K562 (cell line): ENCODE results near the gene NKD1. TPM values are rescaled to one million over a fixed set of nuclear protein-coding genes. Genes with fewer than 3 reads are reported as not detected.

Source experiments
- ATAC-seq: fragments of 200-7000 bp; cut with Tn5 transposase; 3 replicates; pipeline ENCODE4 v1.9.1; 2020; ENCODE audit warnings: moderate library complexity
- BruUV-seq: library from RNA; stranded (reverse); fragments of 400-500 nt; replicated peaks from 2 replicates; lab custom pipeline; 2021; lab: Mats Ljungman, UMichigan
- CTCF ChIA-PET: fragments of 300-600 bp; formaldehyde crosslinking; extraction: SDS; loops from one replicate; lab custom pipeline; 2021; ENCODE audit warnings: low intra/inter-chr PET ratio; lab: Yijun Ruan, JAX
- POLR2A ChIA-PET: fragments of 300-600, 350-650 bp; sonication (Branson Sonifier 250); formaldehyde crosslinking; extraction: SDS; loops from one replicate; lab custom pipeline; 2021; ENCODE audit warnings: antibody characterized with exemption, inconsistent platforms; lab: Yijun Ruan, JAX
- DNase-seq, 4 experiments: peaks; one replicate each; pipeline versions ENCODE4 v3.0.0 to v3.0.0-alpha.2; 2011 to 2018; ENCODE audit warnings: low spot score in 3 of 4, mixed read lengths in 3 of 4; ENCODE audit errors: extremely low read depth in 1 of 4
- FAIRE-seq: peaks from 2 replicates; lab custom pipeline; 2011; peaks lifted over from hg19 to GRCh38; lab: Jason Lieb, UNC
- H2AFZ ChIP-seq: 2 replicates; pipeline ENCODE4 v1.6.0; 2011; ENCODE audit warnings: low read depth, low read length, control low read depth, inconsistent platforms
- H3K27ac ChIP-seq: fragments of 200-600 bp; 3 replicates; pipeline ENCODE4 v1.8.0; 2011; ENCODE audit warnings: low read depth, mild to moderate bottlenecking, control low read depth, inconsistent platforms, low read length, moderate library complexity, mixed read lengths; ENCODE audit errors: extremely low read depth
- H3K27me3 ChIP-seq, 2 experiments: fragments of 300-600 bp in 1 of 2; 2 replicates in 1 of 2; 3 replicates in 1 of 2; pipeline versions ENCODE4 v1.6.0 to v1.8.0; 2011; ENCODE audit warnings: inconsistent platforms in 2 of 2, low read length in 2 of 2, mild to moderate bottlenecking in 1 of 2, mixed read lengths in 1 of 2, moderate library complexity in 1 of 2; ENCODE audit not compliant: control insufficient read depth in 2 of 2, insufficient read depth in 2 of 2
- H3K36me3 ChIP-seq: fragments of 300-600 bp; 3 replicates; pipeline ENCODE4 v1.8.0; 2011; ENCODE audit warnings: mild to moderate bottlenecking, low read length, inconsistent platforms; ENCODE audit not compliant: control insufficient read depth, insufficient read depth
- H3K4me1 ChIP-seq, 2 experiments: fragments of 200-600 bp in 1 of 2; replicated peaks in 1 of 2; 2 replicates in 1 of 2; 3 replicates in 1 of 2; pipeline versions ENCODE4 v1.5.1 to v1.8.0; 2011; ENCODE audit warnings: inconsistent platforms in 2 of 2, low read length in 2 of 2, mild to moderate bottlenecking in 1 of 2, mixed read lengths in 1 of 2, moderate library complexity in 1 of 2; ENCODE audit not compliant: control insufficient read depth in 2 of 2, insufficient read depth in 2 of 2
- H3K4me2 ChIP-seq: 2 replicates; pipeline ENCODE4 v1.6.1; 2011; ENCODE audit warnings: low read length, control low read depth, inconsistent platforms, mixed read lengths; ENCODE audit not compliant: insufficient read depth
- H3K4me3 ChIP-seq: fragments of 200-600 bp; sonication (generic), shearing (Covaris generic); 2 replicates; pipeline ENCODE4 v1.5.1; 2016; ENCODE audit warnings: control low read depth, inconsistent platforms
- H3K79me2 ChIP-seq: fragments of 200-600 bp; 3 replicates; pipeline ENCODE4 v1.8.0; 2011; ENCODE audit warnings: low read length, inconsistent platforms; ENCODE audit not compliant: control insufficient read depth, insufficient read depth
- H3K9ac ChIP-seq, 2 experiments: 2 replicates each; pipeline versions ENCODE4 v1.6.0 to v1.6.1; 2011; ENCODE audit warnings: low read depth in 2 of 2, low read length in 2 of 2, control low read depth in 1 of 2, inconsistent platforms in 1 of 2, mild to moderate bottlenecking in 1 of 2, mixed read lengths in 1 of 2; ENCODE audit not compliant: insufficient read depth in 1 of 2
- H3K9me1 ChIP-seq: one replicate; pipeline ENCODE4 v1.6.0; 2011; ENCODE audit warnings: inconsistent platforms, mild to moderate bottlenecking, low read length, moderate library complexity; ENCODE audit not compliant: control insufficient read depth, insufficient read depth
- H3K9me3 ChIP-seq: replicated peaks from 2 replicates; pipeline ENCODE4 v1.5.1; 2011; ENCODE audit warnings: low read depth, low read length, inconsistent platforms; ENCODE audit not compliant: control insufficient read depth, insufficient read depth
- H4K20me1 ChIP-seq: replicated peaks from 2 replicates; pipeline ENCODE4 v1.6.1; 2011; ENCODE audit warnings: low read length, inconsistent platforms, mixed read lengths; ENCODE audit not compliant: control insufficient read depth, insufficient read depth
- CC2D1A ChIP-seq: fragments of 450-650 bp; IDR thresholded peaks from 2 replicates; pipeline ENCODE4 v1.6.1; 2017; ENCODE audit warnings: mild to moderate bottlenecking
- E2F5 ChIP-seq: sonication (generic); formaldehyde crosslinking; IDR thresholded peaks from 2 replicates; pipeline ENCODE4 v1.8.0; 2022; ENCODE audit warnings: mild to moderate bottlenecking, missing genetic modification reagents
- ILK ChIP-seq: fragments of 450-650 bp; IDR thresholded peaks from 2 replicates; pipeline ENCODE4 v1.6.1; 2016; ENCODE audit warnings: missing genetic modification characterization, low read depth, mild to moderate bottlenecking, missing compliant biosample characterization, moderate library complexity, borderline replicate concordance
- KAT8 ChIP-seq: fragments of 450-650 bp; IDR thresholded peaks from 2 replicates; pipeline ENCODE4 v1.6.1; 2016; ENCODE audit warnings: low read depth, mild to moderate bottlenecking
- KLF10 ChIP-seq: fragments of 250-450 bp; sonication (Bioruptor Pico); IDR thresholded peaks from 2 replicates; pipeline ENCODE4 v1.6.1; 2021; ENCODE audit warnings: matching md5 sums
- LEF1 ChIP-seq: fragments of 450-650 bp; IDR thresholded peaks from 2 replicates; pipeline ENCODE4 v1.6.1; 2016; ENCODE audit warnings: mild to moderate bottlenecking
- POLR2AphosphoS2 ChIP-seq: IDR thresholded peaks from 2 replicates; pipeline ENCODE4 v1.6.1; 2012; ENCODE audit warnings: low read length, improper control_type of control experiment
- PTRF ChIP-seq: fragments of 450-650 bp; IDR thresholded peaks from 2 replicates; pipeline ENCODE4 v1.6.1; 2016; ENCODE audit warnings: mild to moderate bottlenecking, missing genetic modification characterization, missing compliant biosample characterization
- TBP ChIP-seq: optimal IDR thresholded peaks from 2 replicates; pipeline ENCODE3; 2011; ENCODE audit warnings: low read depth, low read length, improper control_type of control experiment
- ZNF354B ChIP-seq: fragments of 250-450 bp; sonication (Bioruptor Pico); IDR thresholded peaks from 2 replicates; pipeline ENCODE4 v1.4.0; 2020
- ZNF395 ChIP-seq: fragments of 200-800 bp; sonication (Bioruptor generic); IDR thresholded peaks from 2 replicates; pipeline ENCODE4 v1.6.1; 2017; ENCODE audit warnings: missing genetic modification characterization, missing compliant biosample characterization
- ZNF398 ChIP-seq: fragments of 250-450 bp; sonication (Bioruptor Pico); IDR thresholded peaks from 2 replicates; pipeline ENCODE4 v1.8.0; 2021; ENCODE audit warnings: moderate library complexity, mild to moderate bottlenecking, inconsistent platforms
- WGBS: fragments of 100-300 bp; shearing (Covaris generic); methylation state at CpG from one replicate; pipeline ENCODE4 v1.1.6; 2016; ENCODE audit warnings: low coverage, mixed read lengths; ENCODE audit not compliant: insufficient coverage; ENCODE audit errors: missing lambda C conversion rate; 5-methylcytosine and 5-hydroxymethylcytosine counted together
- in situ Hi-C: fragments of 300-500 bp; cut with MboI; formaldehyde crosslinking; loops from 4 replicates; pipeline ENCODE4 v1.15.0; 2018; ENCODE audit warnings: inconsistent platforms, mixed read lengths
- intact Hi-C: fragments of 100-400 bp; cut with micrococcal nuclease; formaldehyde crosslinking; loops from 2 replicates; pipeline ENCODE4 v1.14.2; 2022
- polyA plus RNA-seq, 8 experiments: library from polyadenylated mRNA; depleted of rRNA in 4 of 8; stranded (reverse) in 5 of 8; unstranded in 3 of 8; fragments of >200 nt; fragmentation: Nextera tagmentation in 2 of 8; fragmentation: Illumina TruSeq in 1 of 8; extraction: Ambion mirVana in 2 of 8; extraction: Trizol in 1 of 8; gene quantifications; 2 replicates each; pipeline versions ENCODE4 v1.2.1 to v1.2.3, GENCODE V29; 2011 to 2014; ENCODE audit warnings: inconsistent platforms in 1 of 8, missing spikeins in 1 of 8
- total RNA-seq, 7 experiments: library from RNA; depleted of rRNA in 6 of 7; stranded (reverse); fragments of >200 nt in 6 of 7; fragmentation: Illumina TruSeq in 2 of 7; extraction: Trizol in 2 of 7; gene quantifications; 2 replicates each; pipeline versions ENCODE4 v1.2.1 to v1.2.3, GENCODE V29; 2011 to 2021; ENCODE audit warnings: low replicate concordance in 1 of 7

NKD1 gene
- total and polyA plus RNA-seq, 9 of the 15 experiments (the other 6 are each of a cell fraction or from before 2014, with no cell fraction given), result under 0.01 to 0.24 (median 0.04) TPM; not detected in 2

- Histone ChIP-seq H3K9me3 (no peaks in the 10 kb centered on the region), H3K79me2 (no peaks in the 10 kb centered on the region), H3K9ac (no peak overlapping the region), H3K4me2 (no peak overlapping the region), H3K27ac (no peak overlapping the region), H3K9me1 (no peaks in the 10 kb centered on the region), H3K27me3 (peaks cover 4 to 32% of the 10 kb centered on the region in 2 experiments; a peak in 2 of 5 replicates), H2AFZ (no peak overlapping the region), H3K4me1 (no peaks in the 10 kb centered on the region), H3K36me3 (no peaks in the 10 kb centered on the region), H3K4me3 (no peak overlapping the region), H4K20me1 (no peaks in the 10 kb centered on the region; the same call in 1 of the 2 replicates)
- in situ Hi-C loops, result no loop called here
- no peak for DNase-seq
- FAIRE-seq, result no peak
- ChIA-PET CTCF (interaction anchor here (1.3 kb wide), 1 partner anchor 214 kb away, joined by 7 read pairs; no protein-coding TSS in a partner anchor), POLR2A (interaction anchor here (0.6 to 0.7 kb wide), 2 partner anchors 21 to 31 kb away, joined by 3 read pairs; no protein-coding TSS in a partner anchor)
- WGBS, result 2% methylated on average over 24 of the region's 24 CpGs
- peak; percentile 32; the same call in 1 of the 3 replicates for ATAC-seq
- intact Hi-C loops, result loop anchor here (10.0 kb wide), 1 partner anchor 73 kb away; no protein-coding TSS in a partner anchor
- no TSS peak for BruUV-seq
- TF ChIP-seq ZNF354B (CRISPR knock-in tag) (no peak), ZNF395 (CRISPR knock-in tag) (no peak), TBP (no peak), LEF1 (no peak), KLF10 (no peak), CC2D1A (no peak), POLR2AphosphoS2 (no peak), E2F5 (no peak), ZNF398 (CRISPR knock-in tag) (no peak), KAT8 (no peak), PTRF (tag) (no peak), ILK (tag) (no peak)
Measured at GRCh38 chr16:50591800-50592771, 43.9 kb downstream of the NKD1 start.
